GM21619 (cell line): ENCODE data around the gene SLC41A2.
"Not testable (repeated sequence)": the region's sequence is repeated elsewhere in the genome, so short reads cannot be mapped to it uniquely, and the experiment has no call there.

ENCODE experiments used
- ATAC-seq: cut with Tn5 transposase; IDR thresholded peaks from one replicate; pipeline ENCODE4 v1.9.1; 2021; ENCODE audit not compliant: unreplicated experiment

SLC41A2 gene

GRCh38 chr12:104958001-104958804 lies at the start of gene SLC41A2:
TSS of gene SLC41A2 (minus strand) at chr12:104958290. CDS start at chr12:104928527, 29,763 bp downstream.
- peak; percentile 66 for ATAC-seq

GRCh38 chr12:105001476-105001875 lies 43.4 kb upstream of the SLC41A2 start:
- ATAC-seq, result no peak

- ATAC-seq, result no peak
Measured at GRCh38 chr12:104999347-104999685, 41.2 kb upstream of the SLC41A2 start.

- no peak for ATAC-seq
Measured at GRCh38 chr12:104998423-104999346, 40.6 kb upstream of the SLC41A2 start.

- ATAC-seq, result no peak
Measured at GRCh38 chr12:104997541-104997940, 39.5 kb upstream of the SLC41A2 start.

GRCh38 chr12:104994336-104994735 lies 36.2 kb upstream of the SLC41A2 start:
- no peak for ATAC-seq

- no peak for ATAC-seq
Measured at GRCh38 chr12:104991565-104992128, 33.6 kb upstream of the SLC41A2 start.

- no peak for ATAC-seq
Measured at GRCh38 chr12:104990950-104991349, 32.9 kb upstream of the SLC41A2 start.

- ATAC-seq, result peak; percentile 97
Measured at GRCh38 chr12:104986022-104986941, 28.2 kb upstream of the SLC41A2 start, which contains the start of gene NOPCHAP1. TSS of gene NOPCHAP1 (plus strand) at chr12:104986316. CDS start at chr12:104986353, 37 bp downstream.

GRCh38 chr12:104985206-104985605 lies 27.1 kb upstream of the SLC41A2 start:
- no peak for ATAC-seq

- not testable (repeated sequence) for ATAC-seq
Measured at GRCh38 chr12:104977688-104978087, 19.6 kb upstream of the SLC41A2 start.

GRCh38 chr12:104976703-104977102 lies 18.6 kb upstream of the SLC41A2 start:
- no peak for ATAC-seq

- ATAC-seq, result no peak
Measured at GRCh38 chr12:104975587-104976343, 17.7 kb upstream of the SLC41A2 start.

GRCh38 chr12:104974626-104975290 lies 16.7 kb upstream of the SLC41A2 start:
- peak; percentile 95 for ATAC-seq

- ATAC-seq, result no peak
Measured at GRCh38 chr12:104973250-104973649, 15.2 kb upstream of the SLC41A2 start.

GRCh38 chr12:104971306-104971705 lies 13.2 kb upstream of the SLC41A2 start:
- no peak for ATAC-seq

GRCh38 chr12:104969343-104969742 lies 11.3 kb upstream of the SLC41A2 start:
- ATAC-seq, result no peak

GRCh38 chr12:104966677-104967076 lies 8.6 kb upstream of the SLC41A2 start:
- peak; percentile 88 for ATAC-seq

- no peak for ATAC-seq
Measured at GRCh38 chr12:104964856-104965205, 6.7 kb upstream of the SLC41A2 start.
